ENCODE measurements around the gene PARP9. TPM values are rescaled to one million over a fixed set of nuclear protein-coding genes. Genes with fewer than 3 reads are reported as not detected.

PARP9 gene
- polyA plus RNA-seq, 1 donor: 18.4 TPM

DNA sequence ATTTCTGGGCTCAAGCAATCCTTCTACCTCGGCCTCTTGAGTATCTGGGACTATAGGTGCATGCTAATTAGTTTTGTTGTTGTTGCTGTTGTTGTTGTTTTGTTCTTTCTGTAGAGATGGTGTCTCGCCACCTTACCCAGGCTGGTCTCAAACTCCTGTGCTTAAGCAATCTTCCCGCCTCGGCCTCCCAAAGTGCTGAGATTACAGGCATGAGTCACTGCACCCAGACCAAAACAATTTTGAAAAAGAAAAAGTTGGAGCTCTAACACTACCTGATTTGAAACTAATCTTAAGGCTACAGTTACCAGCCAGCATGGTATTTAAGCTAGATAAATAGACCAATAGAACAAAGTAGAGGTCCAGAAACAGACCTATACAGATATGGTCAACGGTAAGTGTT lies 79.1 kb downstream of the PARP9 start:
- DNase-seq (ENCODE audit: low read depth): no peak

GRCh38 chr3:122481390-122481789 lies 82.7 kb downstream of the PARP9 start:
- no peak for DNase-seq (ENCODE audit: low read depth)

Other genes starting within 250 kb of the PARP9 start
- 0.25 TPM for gene CSTA, start 239.1 kb downstream of the PARP9 start, polyA plus RNA-seq (ENCODE audit: insufficient read length)
- gene MIX23, start 181.1 kb downstream of the PARP9 start, polyA plus RNA-seq (ENCODE audit: insufficient read length): 28.7 TPM
- 35.6 TPM for gene FAM162A, start 180.1 kb downstream of the PARP9 start, polyA plus RNA-seq (ENCODE audit: insufficient read length)
- gene WDR5B, start 148.2 kb downstream of the PARP9 start, polyA plus RNA-seq (ENCODE audit: insufficient read length): 3.9 TPM
- 49.2 TPM for gene KPNA1, start 49.4 kb downstream of the PARP9 start, polyA plus RNA-seq (ENCODE audit: insufficient read length)
- gene DTX3L, start within 50 bp of the PARP9 start, polyA plus RNA-seq (ENCODE audit: insufficient read length): 7.1 TPM
- gene PARP15, start 13.3 kb upstream of the PARP9 start, polyA plus RNA-seq (ENCODE audit: insufficient read length): 5.9 TPM
- gene PARP14, start 116.5 kb upstream of the PARP9 start, polyA plus RNA-seq (ENCODE audit: insufficient read length): 7.8 TPM
- 6.8 TPM for gene HSPBAP1, start 229.5 kb upstream of the PARP9 start, polyA plus RNA-seq (ENCODE audit: insufficient read length)
- gene SLC49A4, start 230.8 kb upstream of the PARP9 start, polyA plus RNA-seq (ENCODE audit: insufficient read length): 4.2 TPM

All from forelimb muscle (tissue), 1 donor.